CD4-positive, alpha-beta T cell treated with Interleukin-4 for 1 hour (primary cell): ENCODE measurements around the gene SYDE2.
"Not testable (repeated sequence)": the region's sequence is repeated elsewhere in the genome, so short reads cannot be mapped to it uniquely, and the experiment has no call there.

Experiments
- DNase-seq, 2 donors: peaks; one replicate each; pipeline ENCODE4 v3.0.0-alpha.2; 2020 to 2022

The SYDE2 gene

DNA sequence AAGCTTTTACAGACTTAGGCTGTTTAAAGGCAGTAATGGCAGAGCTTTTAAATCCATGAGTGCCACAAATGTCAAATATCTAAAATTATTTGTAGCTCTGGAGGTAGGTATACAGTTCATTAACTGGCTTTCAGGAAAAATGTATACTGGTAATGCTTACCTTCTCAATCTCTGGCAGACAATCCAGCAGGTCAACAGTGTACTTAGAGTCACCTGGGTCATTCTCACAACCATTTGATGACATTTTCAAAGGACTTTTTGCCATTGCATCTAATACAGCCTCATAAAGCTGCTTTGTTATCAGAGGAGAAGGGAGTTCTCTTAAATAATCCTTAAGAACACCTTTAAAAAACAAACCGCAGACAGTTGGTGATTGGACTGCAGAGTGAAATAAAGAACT, 31.9 kb downstream of the SYDE2 start:
- DNase-seq, result no peak

DNA sequence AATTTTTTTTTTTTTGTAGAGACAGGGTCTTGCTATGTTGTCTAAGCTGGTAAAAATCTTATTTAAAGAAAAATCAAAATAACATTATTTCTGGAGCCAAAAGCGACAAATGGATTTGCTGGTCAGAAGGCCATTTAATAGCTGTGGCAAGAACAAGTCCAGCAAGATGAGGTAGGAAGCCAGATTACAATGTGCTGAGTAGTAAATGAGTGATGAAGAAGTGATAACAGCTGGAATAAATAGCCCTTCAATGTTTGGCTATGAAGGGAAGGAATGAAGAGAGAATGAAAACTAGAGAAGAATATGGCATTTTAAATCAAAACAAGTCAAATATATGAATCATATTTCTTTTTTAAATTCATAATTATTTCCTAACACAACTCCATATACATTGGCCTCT, 34.5 kb downstream of the SYDE2 start:
- DNase-seq, result no peak

GRCh38 chr1:85158910-85159309, 41.9 kb downstream of the SYDE2 start:
- DNase-seq, result no peak

- DNase-seq, result no peak
Measured at GRCh38 chr1:85157436-85157835, 43.4 kb downstream of the SYDE2 start.

GRCh38 chr1:85153149-85153891, 47.5 kb downstream of the SYDE2 start:
- no peak for DNase-seq

DNA sequence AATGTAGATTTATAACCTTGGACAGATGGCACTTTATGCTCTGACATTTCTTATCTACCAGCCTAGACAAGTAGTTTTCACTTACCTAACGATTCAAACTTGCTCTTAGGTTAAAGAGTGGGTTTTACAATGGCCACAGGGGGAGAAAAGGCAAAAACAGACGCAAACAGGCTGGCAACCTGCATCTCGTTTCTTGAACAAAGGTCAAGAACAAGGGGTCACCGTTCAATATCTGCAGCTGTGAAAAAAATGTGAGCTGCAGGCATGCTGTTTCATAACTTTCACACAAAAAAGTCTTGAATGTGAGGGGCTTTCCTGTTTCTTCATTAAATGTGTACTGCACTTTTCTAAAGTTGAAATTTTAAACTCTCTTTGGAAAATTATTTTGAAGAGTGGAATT, 49.4 kb downstream of the SYDE2 start:
- no peak for DNase-seq

DNA sequence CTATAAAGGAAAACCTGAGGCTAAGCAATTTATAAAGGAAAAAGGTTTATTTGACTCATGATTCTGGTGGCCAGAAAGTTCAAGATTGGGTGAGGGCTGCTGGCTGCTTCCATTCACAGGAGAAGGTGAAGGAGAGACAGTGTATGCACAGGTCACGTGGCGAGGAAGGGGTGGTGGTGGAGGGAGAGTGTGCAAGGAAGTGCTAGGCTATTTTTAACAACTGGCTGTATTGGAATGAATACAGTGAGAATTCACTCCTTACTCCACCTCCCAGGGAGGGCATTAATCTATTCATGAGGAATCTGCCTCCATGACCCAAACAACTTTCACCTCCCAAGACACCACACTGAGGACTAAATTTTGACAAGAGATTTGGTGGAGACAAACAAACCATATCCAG, 51.0 kb downstream of the SYDE2 start:
- no peak for DNase-seq

DNA sequence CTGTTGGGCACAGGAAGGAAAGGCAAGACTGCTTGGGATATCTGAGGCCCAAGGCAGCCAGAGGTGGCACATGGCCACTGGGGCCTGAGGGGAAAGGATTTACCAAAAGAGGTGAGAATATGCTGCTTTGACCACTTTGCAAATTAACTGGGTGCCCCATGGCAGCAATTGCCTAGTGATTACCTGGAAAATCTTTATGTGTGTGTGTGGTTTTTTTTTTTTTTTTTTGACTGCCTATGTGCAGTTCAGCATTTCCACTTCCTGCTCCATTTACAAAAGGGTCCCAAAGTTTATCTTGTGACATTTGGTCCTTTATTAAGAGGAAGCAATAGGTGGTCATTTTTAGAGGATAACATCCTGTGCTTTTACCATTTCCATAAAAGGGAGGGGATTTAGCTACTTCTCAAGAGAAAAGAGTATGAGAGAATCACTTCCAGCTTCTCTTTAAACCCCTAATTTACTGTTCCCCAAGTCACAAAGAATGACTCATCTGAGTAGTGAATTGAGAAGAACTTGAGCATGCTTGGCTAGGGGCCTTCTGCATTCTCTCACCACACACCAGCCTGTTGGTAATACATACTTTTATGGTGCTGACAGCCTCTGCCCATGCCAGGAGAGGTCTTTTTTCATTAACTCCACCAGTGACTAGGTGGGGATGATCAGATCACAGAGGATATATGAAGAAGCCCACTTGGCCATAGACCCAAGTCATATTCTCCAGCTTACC, 52.1 kb downstream of the SYDE2 start:
- no peak for DNase-seq

GRCh38 chr1:85146972-85147359, 53.9 kb downstream of the SYDE2 start:
- DNase-seq, result no peak

DNA sequence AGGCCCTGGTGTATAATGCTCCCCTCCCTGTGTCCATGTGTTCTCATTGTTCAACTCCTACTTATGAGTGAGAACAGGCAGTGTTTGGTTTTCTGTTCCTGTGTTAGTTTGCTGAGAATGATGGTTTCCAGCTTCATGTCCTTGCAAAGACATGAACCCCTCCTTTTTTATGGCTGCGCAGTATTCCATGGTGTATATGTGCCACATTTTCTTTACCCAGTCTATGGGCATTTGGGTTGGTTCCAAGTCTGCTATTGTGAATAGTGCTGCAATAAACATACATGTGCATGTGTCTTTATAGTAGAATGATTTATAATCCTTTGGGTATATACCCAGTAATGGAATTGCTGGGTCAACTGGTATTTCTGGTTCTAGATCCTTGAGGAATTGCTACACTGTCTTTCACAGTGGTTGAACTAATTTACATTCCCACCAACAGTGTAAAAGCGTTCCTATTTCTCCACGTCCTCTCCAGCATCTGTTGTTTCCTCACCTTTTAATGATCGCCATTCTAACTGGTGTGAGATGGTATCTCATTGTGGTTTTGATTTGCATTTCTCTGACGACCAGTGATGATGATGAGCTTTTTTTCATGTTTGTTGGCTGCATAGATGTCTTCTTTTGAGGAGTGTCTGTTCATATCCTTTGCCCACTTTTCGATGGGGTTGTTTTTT, 54.4 kb downstream of the SYDE2 start:
- DNase-seq, result not testable (repeated sequence)

DNA sequence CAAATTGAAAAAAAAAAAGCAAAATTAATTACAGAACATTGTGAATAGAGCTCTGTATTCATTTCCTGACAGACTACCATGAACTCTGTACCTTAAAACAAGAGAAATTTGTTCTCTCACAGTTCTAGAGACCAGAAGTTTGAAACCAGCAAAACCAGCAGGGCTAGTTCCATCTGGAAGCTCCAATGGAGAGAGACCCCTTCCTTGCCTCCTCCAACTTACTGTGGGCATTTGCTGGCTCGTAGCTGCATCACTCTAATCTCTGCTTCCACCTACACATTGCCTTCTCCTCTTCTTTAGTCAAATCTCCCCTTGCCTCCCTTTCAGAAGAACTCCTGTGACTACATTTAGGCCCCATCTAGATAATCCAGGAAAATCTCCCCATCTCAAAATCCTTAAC, 56.5 kb downstream of the SYDE2 start:
- DNase-seq, result no peak

GRCh38 chr1:85142753-85143152, 58.1 kb downstream of the SYDE2 start:
- DNase-seq, result no peak

- not testable (repeated sequence) for DNase-seq
Measured at GRCh38 chr1:85138439-85138838, 62.4 kb downstream of the SYDE2 start.

- no peak for DNase-seq
Measured at GRCh38 chr1:85137660-85138059, 63.2 kb downstream of the SYDE2 start.

- DNase-seq, result no peak
Measured at GRCh38 chr1:85135392-85135798, 65.4 kb downstream of the SYDE2 start.

DNA sequence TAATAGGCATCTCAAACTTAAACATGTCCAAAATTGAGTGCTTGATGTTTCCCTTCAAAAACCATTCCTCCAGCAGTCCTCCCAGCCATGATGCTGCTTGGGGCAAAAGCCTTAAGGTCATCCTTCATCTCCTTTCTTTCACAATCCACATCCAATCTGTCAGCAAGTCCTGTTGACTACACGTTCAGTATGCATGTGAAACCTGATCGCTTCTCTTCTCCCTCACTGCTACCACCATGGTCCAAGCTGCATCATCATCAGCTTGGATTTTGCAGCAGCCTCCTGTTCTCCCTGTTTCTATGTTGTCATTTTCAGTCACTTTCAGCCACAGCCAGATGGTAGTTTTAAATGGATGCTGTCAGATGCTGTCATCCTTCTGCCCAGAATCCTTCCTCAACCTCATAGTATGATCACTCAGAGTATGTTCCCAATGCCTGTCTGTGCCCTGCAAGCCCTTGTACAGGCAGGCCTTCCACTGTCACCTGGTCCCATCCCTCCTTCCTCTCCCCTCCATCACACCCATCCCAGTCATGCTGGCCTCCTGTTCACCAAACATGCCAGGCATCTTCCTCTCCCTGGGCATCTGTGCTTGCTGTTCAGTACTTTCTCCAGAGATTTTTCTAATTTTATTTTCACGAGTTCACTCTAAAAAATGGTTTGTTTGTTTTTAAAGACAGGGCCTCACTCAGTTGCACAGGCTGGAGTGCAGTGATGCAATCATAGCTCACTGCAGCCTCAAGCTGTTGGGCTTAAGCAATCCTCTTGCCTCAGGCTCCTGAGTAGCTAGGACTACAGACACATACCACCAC, 66.0 kb downstream of the SYDE2 start:
- no peak for DNase-seq

DNA sequence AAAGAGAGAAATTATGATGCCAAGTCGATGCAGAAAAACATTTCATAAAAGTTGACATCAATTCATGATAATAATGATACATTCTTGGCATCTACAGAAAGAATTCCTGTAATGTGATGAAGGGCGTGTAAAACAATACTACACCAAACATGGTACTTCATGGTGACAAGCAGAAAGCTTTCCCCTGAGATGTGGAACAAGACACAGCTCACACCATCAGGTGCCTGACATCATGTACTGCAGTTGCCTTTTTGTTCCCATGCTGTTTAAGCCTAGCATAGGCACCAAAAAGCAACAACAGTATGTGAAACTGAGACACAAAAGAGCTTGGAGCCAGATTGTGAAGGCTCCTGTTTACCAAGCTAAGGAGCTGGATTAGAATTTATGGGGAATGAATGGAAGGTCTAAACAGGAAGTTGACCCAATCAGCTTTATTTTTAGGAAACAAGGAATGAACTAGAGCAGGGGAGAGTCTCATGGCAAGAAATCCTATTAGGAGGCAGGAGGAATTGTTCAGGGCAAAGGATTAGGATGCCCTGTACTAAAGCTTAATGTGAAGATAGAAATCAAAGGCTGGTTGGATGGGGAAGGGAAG, 67.2 kb downstream of the SYDE2 start:
- no peak for DNase-seq

DNA sequence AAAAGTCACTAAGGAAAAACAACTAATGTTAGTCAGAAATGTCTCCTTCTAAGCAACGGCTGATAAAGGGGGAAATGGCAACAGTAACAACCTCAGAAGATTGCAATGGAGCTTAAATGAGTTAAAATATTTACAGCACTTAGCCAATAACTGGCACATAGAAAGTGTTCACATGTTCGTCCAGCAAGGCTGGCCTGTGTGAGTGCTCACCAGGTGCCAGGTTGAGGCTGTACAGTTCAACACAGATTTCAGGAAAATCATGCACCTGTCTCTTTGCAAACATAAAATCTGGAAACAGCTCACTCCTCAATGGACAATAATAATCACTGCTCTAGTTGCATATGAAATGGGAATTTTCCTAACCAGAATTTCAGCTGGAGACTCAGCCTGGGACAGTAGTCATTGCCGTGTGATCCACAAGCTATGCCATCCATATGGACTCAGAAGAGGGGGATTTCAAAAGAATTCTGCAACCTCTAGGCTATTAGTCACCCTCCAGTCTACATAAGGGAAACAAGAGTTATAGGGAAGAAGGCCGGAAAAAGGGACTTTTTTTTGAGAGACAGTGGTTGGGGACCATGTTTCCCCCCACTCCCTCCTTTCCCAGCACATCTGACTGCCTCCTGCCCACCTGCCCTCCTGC, 68.6 kb downstream of the SYDE2 start:
- DNase-seq, result no peak

DNA sequence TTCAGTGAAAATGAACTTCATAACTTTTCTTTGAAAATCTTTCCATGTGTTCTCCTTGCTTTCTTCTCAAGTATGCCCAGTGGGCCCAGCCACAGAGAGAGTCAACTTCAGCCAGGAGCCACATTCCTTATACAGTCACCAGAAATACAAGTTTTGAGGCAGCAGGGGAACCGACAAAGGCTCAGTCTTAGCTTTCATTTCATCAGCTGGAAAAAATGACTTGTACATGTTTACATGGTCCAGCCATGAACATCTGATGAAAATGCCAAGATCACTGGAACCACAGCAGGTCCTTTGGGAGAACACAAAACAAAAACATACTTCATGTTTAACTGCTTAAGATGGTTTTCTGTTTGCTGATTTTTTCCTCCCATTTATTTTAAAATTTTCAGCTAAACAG, 72.5 kb downstream of the SYDE2 start:
- DNase-seq, result no peak

GRCh38 chr1:85125891-85126290, 74.9 kb downstream of the SYDE2 start:
- DNase-seq, result no peak

DNA sequence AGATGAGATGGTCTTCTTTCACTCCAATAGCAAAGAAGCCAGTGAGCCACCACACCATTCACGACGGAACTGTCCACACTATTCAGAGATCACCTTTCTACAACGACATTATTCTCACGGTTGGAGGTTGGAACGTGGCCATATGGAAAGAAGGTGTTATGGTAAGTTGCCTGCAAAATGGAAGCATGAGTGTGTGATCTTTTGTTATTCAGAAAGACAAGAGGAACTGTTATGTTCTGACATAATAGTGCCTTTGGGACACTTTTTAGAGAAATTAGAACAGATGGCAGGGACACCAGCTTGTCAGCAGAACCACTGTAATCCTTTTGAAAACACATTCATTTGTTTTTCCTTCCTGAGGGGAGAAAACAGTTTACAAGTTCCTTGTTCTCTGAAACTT, 76.7 kb downstream of the SYDE2 start:
- DNase-seq, result no peak

GRCh38 chr1:85122169-85122568, 78.6 kb downstream of the SYDE2 start:
- no peak for DNase-seq
